ENCODE results near the gene LY6G6D. TPM values are rescaled to one million over a fixed set of nuclear protein-coding genes. Genes with fewer than 3 reads are reported as not detected.

Gene LY6G6D
- total and polyA plus RNA-seq, 2 donors (not counting 3 experiments of a cell fraction or from before 2014, with no cell fraction given) = not detected

DNA sequence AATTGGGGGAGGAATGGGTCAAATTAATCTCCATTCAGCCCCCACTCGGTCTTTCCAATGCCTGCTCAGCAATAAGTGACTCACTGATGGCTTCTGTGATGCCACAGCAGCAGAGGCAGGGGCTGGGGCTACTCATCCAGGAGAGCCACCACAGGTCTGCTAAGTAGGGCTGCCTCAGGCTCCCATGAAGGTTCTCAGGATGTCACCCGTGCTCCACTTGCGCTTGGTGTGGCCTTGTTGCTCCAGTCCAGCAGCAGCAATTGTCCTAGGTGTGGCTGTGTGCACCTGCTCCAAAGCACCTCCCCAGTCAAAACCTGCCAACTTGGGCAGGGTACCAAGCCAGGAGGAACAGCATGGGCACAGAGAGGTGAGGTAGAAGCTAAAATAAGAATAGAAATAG lies 7.0 kb downstream of the LY6G6D start:
- FAIRE-seq (no peak), DNase-seq (ENCODE audit: low read depth, low spot score) (no peak)
- Histone ChIP-seq H4K20me1 (replicated peaks; ENCODE audit: control insufficient read depth, extremely low read depth, insufficient read depth, low read length) (no peaks in the 10 kb centered on the region), H3K4me3 (replicated peaks in 1 of 3; ENCODE audit: insufficient read depth in 1 of 3, low read depth in 1 of 3, low read length in 3 of 3) (no peak overlapping the region), H3K9me1 (replicated peaks; ENCODE audit: control insufficient read depth, extremely low read depth, insufficient read depth, low read length) (no peaks in the 10 kb centered on the region), H3K9ac (replicated peaks; ENCODE audit: extremely low read depth, insufficient read depth, low read length) (no peak overlapping the region), H3K4me1 (ENCODE audit: control insufficient read depth, extremely low read depth, insufficient read depth, low read length) (peaks cover 13% of the 10 kb centered on the region), H3K79me2 (ENCODE audit: control insufficient read depth, insufficient read depth, low read length) (no peaks in the 10 kb centered on the region), H3K36me3 (ENCODE audit: control insufficient read depth in 2 of 2, extremely low read depth in 1 of 2, insufficient read depth in 2 of 2, low read length in 2 of 2) (peaks cover 0 to 10% of the 10 kb centered on the region in 2 experiments), H3K4me2 (ENCODE audit: insufficient read depth, low read length) (no peak overlapping the region), H3K9me3 (replicated peaks; ENCODE audit: control insufficient read depth, insufficient read depth, low read length) (no peaks in the 10 kb centered on the region), H3K27ac (ENCODE audit: insufficient read depth, low read depth, low read length) (no peak overlapping the region), H3K27me3 (ENCODE audit: control insufficient read depth in 2 of 2, insufficient read depth in 2 of 2, low read length in 2 of 2) (peaks cover 0 to 2% of the 10 kb centered on the region in 2 experiments), H2AFZ (ENCODE audit: low read depth, low read length) (no peak overlapping the region)
- intact Hi-C loops (cut with micrococcal nuclease) (no loop called here), dilution Hi-C loops (cut with MboI; ENCODE audit: extremely low pct_ligation_motif_present, low sequenced_read_pairs) (no loop called here)
- ChIA-PET POLR2A (interaction anchor here (1.0 kb wide), 1 partner anchor 105 kb away, joined by 3 read pairs; the partner anchor contains the start of gene HSPA1B), CTCF (interaction anchor here (1.5 kb wide), 1 partner anchor 8 kb away, joined by 4 read pairs; no protein-coding TSS in a partner anchor)
- no TSS peak for BruUV-seq (replicated peaks)
- TF ChIP-seq, protein P1, sequence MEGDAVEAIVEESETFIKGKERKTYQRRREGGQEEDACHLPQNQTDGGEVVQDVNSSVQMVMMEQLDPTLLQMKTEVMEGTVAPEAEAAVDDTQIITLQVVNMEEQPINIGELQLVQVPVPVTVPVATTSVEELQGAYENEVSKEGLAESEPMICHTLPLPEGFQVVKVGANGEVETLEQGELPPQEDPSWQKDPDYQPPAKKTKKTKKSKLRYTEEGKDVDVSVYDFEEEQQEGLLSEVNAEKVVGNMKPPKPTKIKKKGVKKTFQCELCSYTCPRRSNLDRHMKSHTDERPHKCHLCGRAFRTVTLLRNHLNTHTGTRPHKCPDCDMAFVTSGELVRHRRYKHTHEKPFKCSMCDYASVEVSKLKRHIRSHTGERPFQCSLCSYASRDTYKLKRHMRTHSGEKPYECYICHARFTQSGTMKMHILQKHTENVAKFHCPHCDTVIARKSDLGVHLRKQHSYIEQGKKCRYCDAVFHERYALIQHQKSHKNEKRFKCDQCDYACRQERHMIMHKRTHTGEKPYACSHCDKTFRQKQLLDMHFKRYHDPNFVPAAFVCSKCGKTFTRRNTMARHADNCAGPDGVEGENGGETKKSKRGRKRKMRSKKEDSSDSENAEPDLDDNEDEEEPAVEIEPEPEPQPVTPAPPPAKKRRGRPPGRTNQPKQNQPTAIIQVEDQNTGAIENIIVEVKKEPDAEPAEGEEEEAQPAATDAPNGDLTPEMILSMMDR (IDR thresholded peaks at IDR 0.05; ENCODE audit: extremely low read depth in 1 of 2, insufficient read depth in 1 of 2, low read depth in 1 of 2, low read length in 2 of 2) = no peak
- TF ChIP-seq MAX (IDR thresholded peaks at IDR 0.05; ENCODE audit: insufficient read depth, insufficient read length) (no peak), JUN (IDR thresholded peaks at IDR 0.05; ENCODE audit: borderline replicate concordance, insufficient read depth, insufficient read length, low read depth) (no peak), GATA2 (IDR thresholded peaks at IDR 0.05; ENCODE audit: insufficient read depth, insufficient read length, low read depth, low read length) (no peak), FOS (IDR thresholded peaks at IDR 0.05; ENCODE audit: borderline replicate concordance, insufficient read depth, low read length) (no peak), POLR2A (IDR thresholded peaks at IDR 0.05; ENCODE audit: low read depth, low read length) (no peak), MYC (IDR thresholded peaks at IDR 0.05; ENCODE audit: low read depth, low read length) (no peak), POLR2AphosphoS5 (IDR thresholded peaks at IDR 0.05; ENCODE audit: insufficient read depth, low read depth, low read length) (no peak), EZH2 (IDR thresholded peaks at IDR 0.05; ENCODE audit: borderline replicate concordance, low read depth, low read length, severe bottlenecking) (no peak)

Measured in endothelial cell of umbilical vein (primary cell).